Activated T-helper 1 cell treated with anti-CD3 and anti-CD28 coated beads, Interleukin-12 subunit alpha, Interleukin-12 subunit beta, Interleukin-2, Interleukin-4 antibody, amounts not matched to agents 30 ng/mL and 10 ng/mL and 1 ng/mL, durations not matched to agents 14 hours and 24 hours and 36 hours (primary cell): ENCODE results near the gene NEK11. TPM values are rescaled to one million over a fixed set of nuclear protein-coding genes. Genes with fewer than 3 reads are reported as not detected.

ENCODE experiments used
- DNase-seq: peaks from one replicate; pipeline ENCODE4 v3.0.0; 2021; ENCODE audit warnings: low spot score
- H3K27ac Mint-ChIP-seq: one replicate; pipeline ENCODE4 v1.8.0; 2021; ENCODE audit warnings: mild to moderate bottlenecking, mixed read lengths
- H3K27me3 Mint-ChIP-seq: one replicate; pipeline ENCODE4 v1.8.0; 2022; ENCODE audit warnings: mild to moderate bottlenecking, moderate library complexity, mixed read lengths; ENCODE audit not compliant: insufficient read depth
- H3K36me3 Mint-ChIP-seq: one replicate; pipeline ENCODE4 v1.8.0; 2021; ENCODE audit warnings: low read depth, mixed read lengths
- H3K4me1 Mint-ChIP-seq: one replicate; pipeline ENCODE4 v1.8.0; 2021; ENCODE audit warnings: low read depth, mixed read lengths
- H3K4me3 Mint-ChIP-seq: one replicate; pipeline ENCODE4 v1.8.0; 2021; ENCODE audit warnings: mild to moderate bottlenecking, moderate library complexity, mixed read lengths
- H3K9me3 Mint-ChIP-seq: one replicate; pipeline ENCODE4 v1.8.0; 2021; ENCODE audit warnings: mixed read lengths
- intact Hi-C: fragments of 100-400 bp; cut with micrococcal nuclease; formaldehyde crosslinking; loops from one replicate; pipeline ENCODE4 v1.15.1; 2024
- total RNA-seq: library from RNA; stranded (reverse); gene quantifications from 2 replicates; pipeline ENCODE4 v1.2.3, GENCODE V29; 2022

Gene NEK11
- total RNA-seq, 1 donor from 2014 or later: 1.2 TPM

DNA sequence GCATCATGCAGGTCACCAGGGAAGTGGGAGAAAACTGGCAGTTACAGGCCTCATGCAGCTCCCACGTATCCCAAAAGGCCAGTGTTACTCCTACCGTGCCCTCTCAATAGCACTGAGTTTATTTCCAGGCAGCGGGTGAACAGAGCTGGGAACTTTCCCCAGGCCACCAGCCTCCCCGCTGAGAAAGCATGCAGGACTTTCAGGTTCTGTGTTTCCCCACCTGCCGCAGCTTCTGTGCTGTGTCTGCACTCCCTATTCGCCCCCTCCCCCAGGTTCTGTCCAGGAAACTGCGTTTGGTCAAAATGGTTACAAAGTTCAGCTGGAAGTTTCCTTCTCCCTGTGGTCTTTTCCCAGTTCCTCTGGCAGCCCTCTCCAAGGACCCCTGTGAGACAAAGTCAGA is 21.4 kb downstream of the NEK11 start:
- Mint-ChIP-seq H3K4me1 (peaks cover 6% of the 10 kb centered on the region), H3K27me3 (peaks cover 16% of the 10 kb centered on the region), H3K4me3 (no peak overlapping the region), H3K36me3 (peaks cover 12% of the 10 kb centered on the region), H3K9me3 (peaks cover 40% of the 10 kb centered on the region), H3K27ac (no peak overlapping the region)
- intact Hi-C loops: no loop called here
- no peak for DNase-seq

DNA sequence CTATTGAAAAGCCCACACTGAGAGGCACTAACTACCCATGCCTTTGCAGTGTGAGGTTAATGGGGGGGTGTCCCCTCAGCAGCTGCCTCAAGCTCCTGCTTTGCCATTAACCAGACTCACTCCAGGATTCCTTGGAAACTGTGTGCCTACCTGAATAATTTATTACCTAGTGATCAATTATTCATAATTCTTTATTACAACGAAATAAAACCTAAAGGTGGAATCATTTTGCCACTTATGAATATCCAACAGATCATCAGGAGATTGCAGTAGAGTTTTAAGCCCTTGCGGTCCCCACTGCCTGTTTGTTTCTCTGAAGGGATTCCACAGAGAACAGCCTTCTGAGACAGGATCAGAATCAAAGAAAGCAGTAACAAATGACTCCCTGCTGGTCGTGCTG is 23.3 kb downstream of the NEK11 start:
- Mint-ChIP-seq H3K9me3 (peaks cover 21% of the 10 kb centered on the region), H3K36me3 (no peaks in the 10 kb centered on the region), H3K27ac (no peak overlapping the region), H3K4me3 (no peak overlapping the region), H3K4me1 (peaks cover 6% of the 10 kb centered on the region), H3K27me3 (peaks cover 14% of the 10 kb centered on the region)
- no peak for DNase-seq
- intact Hi-C loops: no loop called here

DNA sequence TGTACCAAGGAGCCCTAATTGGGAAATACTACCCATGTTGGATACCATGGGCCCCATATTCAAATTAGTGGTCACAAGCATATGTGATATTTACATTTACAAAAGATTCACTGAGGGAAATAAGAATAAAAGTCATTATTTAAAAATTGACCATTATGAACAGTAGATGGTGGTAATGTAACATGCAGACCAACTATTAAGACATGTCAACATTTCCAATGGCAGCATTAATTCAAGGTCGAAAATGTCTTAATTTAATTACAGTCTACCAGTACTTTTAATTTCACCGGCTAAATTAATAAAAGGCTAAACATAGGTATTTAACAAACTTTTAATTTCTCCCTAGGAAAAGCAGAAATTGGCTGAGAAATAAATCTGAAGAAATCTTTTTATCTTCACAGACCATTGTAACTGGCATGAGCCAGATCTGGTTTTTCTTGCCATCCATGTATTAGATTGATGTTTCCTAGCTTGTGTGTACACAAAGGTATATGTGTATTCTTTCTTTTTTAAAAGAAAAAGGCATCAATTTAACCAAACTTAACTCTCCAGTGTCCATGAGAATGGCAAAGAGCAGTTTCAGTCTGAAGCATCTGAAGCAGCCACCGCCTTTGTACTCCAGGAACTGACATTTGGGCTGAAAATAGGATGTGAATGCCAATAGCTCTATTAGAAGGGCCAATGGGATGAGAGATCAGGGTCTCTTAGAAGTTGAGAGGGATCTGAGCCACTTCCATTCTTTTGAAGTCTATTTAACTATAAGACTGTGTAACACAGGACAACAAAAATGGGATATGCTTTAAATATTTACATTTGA is 26.6 kb downstream of the NEK11 start:
- DNase-seq: no peak
- Mint-ChIP-seq H3K36me3 (no peaks in the 10 kb centered on the region), H3K4me1 (no peaks in the 10 kb centered on the region), H3K27ac (no peak overlapping the region), H3K4me3 (no peak overlapping the region), H3K27me3 (no peaks in the 10 kb centered on the region), H3K9me3 (no peaks in the 10 kb centered on the region)
- intact Hi-C loops: no loop called here

DNA sequence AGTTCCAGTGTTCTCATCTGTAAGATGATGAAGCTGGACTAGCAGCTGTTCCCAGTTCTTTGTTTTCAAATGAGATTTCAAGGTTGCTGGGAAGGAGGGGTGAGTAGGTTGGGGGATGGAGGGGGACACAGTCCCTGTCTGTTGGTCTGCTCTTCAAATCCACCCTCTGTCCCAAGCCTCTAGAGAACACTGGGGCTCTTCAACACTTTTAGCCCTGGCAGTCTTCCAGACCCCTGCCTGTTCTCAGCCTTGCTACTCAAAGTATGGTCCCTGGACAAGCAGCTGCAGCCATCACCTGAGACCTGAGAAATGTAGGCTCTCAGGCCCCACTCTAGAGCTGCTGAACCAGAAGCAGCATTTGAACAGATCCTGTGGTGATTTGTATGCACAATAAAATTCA is 41.3 kb downstream of the NEK11 start:
- no peak overlapping the region for H3K4me3 Mint-ChIP-seq
- peaks cover 7% of the 10 kb centered on the region for H3K4me1 Mint-ChIP-seq
- peaks cover 13% of the 10 kb centered on the region for H3K27me3 Mint-ChIP-seq
- no peaks in the 10 kb centered on the region for H3K36me3 Mint-ChIP-seq
- H3K27ac Mint-ChIP-seq: no peak overlapping the region
- intact Hi-C loops: no loop called here
- no peaks in the 10 kb centered on the region for H3K9me3 Mint-ChIP-seq
- no peak for DNase-seq

DNA sequence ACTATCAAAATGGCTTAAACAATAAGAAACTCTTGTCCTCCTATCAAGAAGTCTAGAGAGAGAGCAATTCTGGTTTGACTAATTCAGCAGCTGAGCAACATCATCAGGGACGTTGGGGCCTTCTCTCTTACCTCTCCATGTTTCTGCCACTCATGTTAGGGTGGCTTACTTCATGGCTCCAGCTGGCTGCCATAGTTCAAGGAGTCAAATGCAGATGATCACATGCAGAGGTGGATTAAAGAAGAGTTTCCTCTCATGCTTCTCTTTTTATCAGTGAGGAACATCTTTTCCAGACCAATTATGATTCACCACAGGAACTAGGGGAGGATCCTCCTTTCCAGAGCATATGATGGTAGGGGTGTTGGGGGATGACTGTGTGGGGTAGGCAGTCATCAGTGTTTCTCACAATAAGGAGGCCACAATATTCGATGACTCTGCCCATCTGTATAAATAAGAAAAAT is 45.5 kb downstream of the NEK11 start:
- Mint-ChIP-seq H3K9me3 (no peaks in the 10 kb centered on the region), H3K4me1 (peaks cover 2% of the 10 kb centered on the region), H3K4me3 (no peak overlapping the region), H3K27ac (no peak overlapping the region), H3K36me3 (no peaks in the 10 kb centered on the region), H3K27me3 (peaks cover 9% of the 10 kb centered on the region)
- DNase-seq: no peak
- intact Hi-C loops: no loop called here

DNA sequence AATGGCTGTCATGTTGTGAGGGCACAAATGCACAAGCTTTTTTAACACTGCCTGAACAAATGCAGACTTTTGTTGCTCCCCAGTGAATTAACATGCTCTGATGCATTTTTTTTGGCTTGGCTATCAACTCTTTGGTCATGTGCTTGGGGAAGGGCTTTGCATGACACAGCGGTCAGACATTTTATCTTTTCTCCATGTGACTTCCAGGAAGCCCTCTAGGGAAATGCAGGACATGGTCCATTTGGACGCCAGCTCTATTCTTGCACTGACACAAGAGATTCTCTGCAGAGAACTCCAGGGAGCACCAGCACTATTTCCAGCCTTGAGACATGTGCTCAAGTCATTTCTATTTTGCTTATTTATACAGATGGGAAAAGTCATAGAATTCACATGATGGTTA is 46.2 kb downstream of the NEK11 start:
- Mint-ChIP-seq H3K9me3 (no peaks in the 10 kb centered on the region), H3K36me3 (no peaks in the 10 kb centered on the region), H3K4me1 (no peaks in the 10 kb centered on the region), H3K27me3 (peaks cover 13% of the 10 kb centered on the region), H3K4me3 (no peak overlapping the region), H3K27ac (no peak overlapping the region)
- DNase-seq: no peak
- intact Hi-C loops: no loop called here

DNA sequence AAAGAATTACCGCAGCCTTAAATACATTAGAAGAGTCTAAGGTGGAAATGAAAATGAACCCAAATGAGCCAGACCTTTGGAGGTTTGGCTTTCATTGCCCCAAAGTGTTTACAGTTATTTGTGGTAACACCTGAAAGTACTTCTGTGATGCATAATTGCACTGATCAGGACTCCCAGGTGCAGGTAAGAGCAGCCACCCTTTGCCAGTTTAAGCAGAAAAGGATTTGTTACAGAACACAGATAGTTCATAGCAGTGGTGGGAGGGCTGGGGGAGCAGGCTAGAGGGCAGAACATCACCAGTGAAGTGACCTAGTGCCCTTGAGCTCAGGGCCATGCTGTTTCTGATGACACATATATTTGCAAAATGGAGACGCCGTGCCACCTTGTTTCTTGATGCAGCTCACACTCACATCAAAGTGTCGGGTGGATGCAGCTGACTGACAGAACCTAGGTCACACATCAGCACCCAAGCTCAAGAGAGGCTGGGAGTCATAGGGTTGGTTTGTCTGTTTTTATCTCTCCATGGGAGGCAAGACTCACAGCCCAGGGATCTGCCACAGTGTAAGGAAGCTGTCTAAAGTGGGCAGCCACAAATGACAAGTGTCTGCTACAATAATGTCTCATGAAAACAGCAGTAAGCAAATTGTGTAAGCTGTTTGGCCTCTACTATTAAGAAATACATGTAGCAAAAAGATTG is 49.1 kb downstream of the NEK11 start:
- intact Hi-C loops: no loop called here

DNA sequence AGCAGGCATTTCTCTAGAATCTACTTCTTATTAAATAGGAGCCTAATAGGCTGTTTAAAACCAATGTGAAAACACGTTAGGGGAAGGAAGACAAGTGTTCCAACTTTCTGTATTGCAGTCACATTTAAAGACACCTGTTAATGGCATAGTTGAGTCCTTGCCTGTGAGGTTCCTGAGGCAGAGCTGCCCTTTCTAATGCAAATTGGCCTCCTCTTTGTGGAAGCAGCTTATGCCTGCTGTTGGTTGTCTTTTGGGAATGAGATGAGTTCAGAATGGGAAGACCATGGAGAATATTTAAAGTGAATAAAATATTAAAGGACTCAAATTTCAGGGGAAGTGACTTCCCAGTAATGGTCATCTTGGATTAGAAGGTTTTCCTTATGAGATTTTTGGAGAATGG is 51.2 kb downstream of the NEK11 start:
- no peak overlapping the region for H3K4me3 Mint-ChIP-seq
- H3K27me3 Mint-ChIP-seq: peaks cover 11% of the 10 kb centered on the region
- H3K9me3 Mint-ChIP-seq: no peaks in the 10 kb centered on the region
- no peak for DNase-seq
- intact Hi-C loops: no loop called here
- H3K4me1 Mint-ChIP-seq: no peaks in the 10 kb centered on the region
- H3K27ac Mint-ChIP-seq: no peak overlapping the region
- no peaks in the 10 kb centered on the region for H3K36me3 Mint-ChIP-seq

More for the DNA sequence above, 49.1 kb downstream of the NEK11 start:
- H3K9me3 Mint-ChIP-seq: no peaks in the 10 kb centered on the region
- peaks cover 13% of the 10 kb centered on the region for H3K27me3 Mint-ChIP-seq
- H3K27ac Mint-ChIP-seq: no peak overlapping the region
- DNase-seq: no peak
- no peaks in the 10 kb centered on the region for H3K36me3 Mint-ChIP-seq
- H3K4me3 Mint-ChIP-seq: no peak overlapping the region
- no peaks in the 10 kb centered on the region for H3K4me1 Mint-ChIP-seq

DNA sequence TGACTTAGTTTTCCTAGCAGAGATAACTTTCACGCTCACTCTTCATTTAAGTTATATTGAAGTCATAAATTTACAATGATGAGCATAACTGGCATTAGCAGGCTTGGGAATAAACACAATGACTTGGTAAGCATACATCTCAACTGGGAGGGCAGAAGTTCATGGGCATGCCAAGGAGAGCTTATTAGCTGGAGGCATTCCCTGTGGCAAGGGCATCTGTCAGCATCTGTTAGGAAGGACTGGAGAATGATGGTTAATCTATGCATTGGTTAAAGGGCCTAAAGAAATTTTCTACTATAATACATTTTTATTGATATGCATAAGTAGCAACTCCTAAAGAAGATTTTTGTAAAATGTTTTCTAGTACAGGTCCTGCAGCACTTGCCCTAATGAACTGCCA is 52.4 kb downstream of the NEK11 start:
- Mint-ChIP-seq H3K36me3 (no peaks in the 10 kb centered on the region), H3K4me1 (no peaks in the 10 kb centered on the region), H3K9me3 (no peaks in the 10 kb centered on the region), H3K27me3 (peaks cover 9% of the 10 kb centered on the region), H3K4me3 (no peak overlapping the region), H3K27ac (no peak overlapping the region)
- intact Hi-C loops: no loop called here
- DNase-seq: no peak

DNA sequence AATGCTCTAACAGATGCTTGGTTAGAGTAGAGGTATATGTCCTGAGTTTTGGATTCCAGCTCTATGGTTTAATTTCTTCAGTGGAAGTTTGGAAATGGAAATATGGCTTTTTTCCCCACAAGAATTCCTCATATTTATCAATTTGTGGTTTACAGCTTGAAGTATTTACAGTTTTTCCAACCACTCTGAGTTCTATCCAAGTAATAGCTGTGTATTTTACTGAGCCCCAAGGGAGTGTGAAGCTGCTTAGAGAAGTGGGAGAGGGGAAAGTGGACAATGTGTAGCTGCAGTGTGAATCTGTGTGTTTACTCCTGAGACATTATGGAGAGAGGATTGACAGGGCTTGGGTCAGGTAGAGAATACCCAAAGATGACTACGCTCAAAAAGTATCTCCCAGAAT is 54.5 kb downstream of the NEK11 start:
- Mint-ChIP-seq H3K27me3 (peaks cover 11% of the 10 kb centered on the region), H3K4me1 (no peaks in the 10 kb centered on the region), H3K27ac (no peak overlapping the region), H3K36me3 (no peaks in the 10 kb centered on the region), H3K4me3 (no peak overlapping the region), H3K9me3 (no peaks in the 10 kb centered on the region)
- no peak for DNase-seq
- intact Hi-C loops: no loop called here

DNA sequence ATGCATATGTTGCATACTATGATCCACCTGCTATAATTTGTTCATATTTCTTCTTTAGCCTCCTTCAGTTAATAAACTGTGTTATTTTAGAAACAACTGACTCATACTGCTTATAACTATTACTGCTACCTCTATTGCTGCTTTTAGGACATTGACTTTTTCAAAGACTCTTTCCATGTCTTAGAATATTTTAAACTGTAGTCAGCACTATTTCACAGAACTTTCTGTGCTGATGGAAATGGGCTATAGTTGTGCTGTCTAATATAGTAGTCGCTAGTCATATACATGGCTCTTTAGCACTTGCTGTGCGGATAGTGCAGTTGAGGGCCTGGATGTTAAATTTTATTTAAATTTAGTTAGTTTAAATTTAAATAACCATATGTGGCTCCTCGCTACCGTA is 55.6 kb downstream of the NEK11 start:
- intact Hi-C loops: no loop called here
- Mint-ChIP-seq H3K27me3 (peaks cover 11% of the 10 kb centered on the region), H3K9me3 (no peaks in the 10 kb centered on the region), H3K4me1 (no peaks in the 10 kb centered on the region), H3K27ac (no peak overlapping the region), H3K36me3 (no peaks in the 10 kb centered on the region), H3K4me3 (no peak overlapping the region)
- no peak for DNase-seq

DNA sequence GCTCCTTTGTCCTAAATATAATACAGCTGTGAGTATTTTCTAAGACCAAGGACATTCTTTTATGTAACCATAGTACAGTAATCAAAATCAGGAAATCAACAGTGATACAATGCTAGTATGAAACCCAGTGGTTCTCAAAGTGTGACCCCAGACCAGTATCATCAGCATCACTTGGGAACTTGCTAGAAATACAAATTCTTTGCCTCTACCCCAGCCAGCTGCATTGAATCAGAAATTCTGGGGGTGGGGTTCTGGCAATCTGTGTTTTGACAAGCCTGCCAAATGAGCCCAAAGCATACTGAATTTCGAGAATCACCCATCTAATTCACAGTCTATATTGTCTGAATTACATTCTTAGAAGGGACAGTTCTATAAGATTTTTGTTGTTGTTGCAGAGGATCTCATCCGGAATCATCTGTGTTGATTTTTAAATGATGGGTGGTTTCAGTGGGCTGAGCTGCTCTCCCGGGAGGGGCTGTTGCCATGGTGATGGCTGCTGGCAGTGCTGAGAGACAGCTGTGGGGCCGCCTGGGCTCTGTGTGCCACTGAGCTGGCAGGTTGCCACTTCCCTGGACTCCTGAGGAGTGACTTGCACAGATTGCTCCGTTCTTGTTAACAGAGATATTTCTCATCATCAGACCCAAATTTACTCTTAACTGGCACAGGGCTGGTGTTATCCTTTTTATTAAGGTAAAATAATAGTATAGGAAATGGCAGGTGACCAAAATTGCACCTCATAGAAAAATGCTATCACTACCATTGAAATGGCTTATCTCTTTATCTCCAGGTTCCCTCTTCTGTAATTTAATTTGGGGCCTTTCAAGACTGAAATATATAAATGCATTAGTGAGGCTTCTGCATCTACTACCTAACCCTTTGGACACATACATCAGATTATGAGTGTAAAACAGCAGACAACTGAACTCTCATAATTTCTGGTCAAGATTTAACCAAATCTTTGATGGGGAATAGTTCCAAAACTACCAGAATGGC is 56.5 kb downstream of the NEK11 start:
- Mint-ChIP-seq H3K27ac (no peak overlapping the region), H3K4me3 (no peak overlapping the region), H3K36me3 (no peaks in the 10 kb centered on the region), H3K9me3 (no peaks in the 10 kb centered on the region), H3K4me1 (no peaks in the 10 kb centered on the region), H3K27me3 (peaks cover 6% of the 10 kb centered on the region)
- intact Hi-C loops: no loop called here
- DNase-seq: no peak
